Activated CD8-positive, alpha-beta T cell treated with anti-CD3 and anti-CD28 coated beads, Interleukin-2, amount 10 ng/mL, durations not matched to agents 7 days and 5 days (primary cell): Measurements from ENCODE around the gene PLD2. TPM values are rescaled to one million over a fixed set of nuclear protein-coding genes. Genes with fewer than 3 reads are reported as not detected.

Experiments
- ATAC-seq: fragments of 150-1000 bp; cut with Tn5 transposase; one replicate; pipeline ENCODE4 v1.10.0; 2021; ENCODE audit warnings: moderate library complexity
- CTCF ChIA-PET: fragments of 350-600 bp; sonication (Branson Sonifier 250); formaldehyde crosslinking; loops from one replicate; lab custom pipeline; 2021; ENCODE audit warnings: antibody characterized with exemption; lab: Charles Lee
- POLR2A ChIA-PET: fragments of 350-600 bp; sonication (Branson Sonifier 250); formaldehyde crosslinking; loops from one replicate; lab custom pipeline; 2021; ENCODE audit warnings: antibody characterized with exemption; lab: Charles Lee
- DNase-seq: peaks from one replicate; pipeline ENCODE4 v3.0.0-alpha.2; 2020
- H3K27ac Mint-ChIP-seq: one replicate; pipeline ENCODE4 v1.8.0; 2021; ENCODE audit warnings: mild to moderate bottlenecking, mixed read lengths
- H3K27me3 Mint-ChIP-seq: one replicate; pipeline ENCODE4 v1.8.0; 2021; ENCODE audit warnings: low read depth, mixed read lengths
- H3K36me3 Mint-ChIP-seq: one replicate; pipeline ENCODE4 v1.8.0; 2021; ENCODE audit warnings: low read depth, mixed read lengths
- H3K4me1 Mint-ChIP-seq: one replicate; pipeline ENCODE4 v1.8.0; 2021; ENCODE audit warnings: low read depth, mixed read lengths
- H3K4me3 Mint-ChIP-seq: one replicate; pipeline ENCODE4 v1.8.0; 2021; ENCODE audit warnings: mild to moderate bottlenecking, mixed read lengths
- H3K9me3 Mint-ChIP-seq: one replicate; pipeline ENCODE4 v1.8.0; 2022; ENCODE audit warnings: mixed read lengths; ENCODE audit not compliant: insufficient read depth
- total RNA-seq, 2 experiments: library from RNA; stranded (reverse); gene quantifications; one replicate each; pipeline ENCODE4 v1.2.3, GENCODE V29; 2021

Gene PLD2, protein sequence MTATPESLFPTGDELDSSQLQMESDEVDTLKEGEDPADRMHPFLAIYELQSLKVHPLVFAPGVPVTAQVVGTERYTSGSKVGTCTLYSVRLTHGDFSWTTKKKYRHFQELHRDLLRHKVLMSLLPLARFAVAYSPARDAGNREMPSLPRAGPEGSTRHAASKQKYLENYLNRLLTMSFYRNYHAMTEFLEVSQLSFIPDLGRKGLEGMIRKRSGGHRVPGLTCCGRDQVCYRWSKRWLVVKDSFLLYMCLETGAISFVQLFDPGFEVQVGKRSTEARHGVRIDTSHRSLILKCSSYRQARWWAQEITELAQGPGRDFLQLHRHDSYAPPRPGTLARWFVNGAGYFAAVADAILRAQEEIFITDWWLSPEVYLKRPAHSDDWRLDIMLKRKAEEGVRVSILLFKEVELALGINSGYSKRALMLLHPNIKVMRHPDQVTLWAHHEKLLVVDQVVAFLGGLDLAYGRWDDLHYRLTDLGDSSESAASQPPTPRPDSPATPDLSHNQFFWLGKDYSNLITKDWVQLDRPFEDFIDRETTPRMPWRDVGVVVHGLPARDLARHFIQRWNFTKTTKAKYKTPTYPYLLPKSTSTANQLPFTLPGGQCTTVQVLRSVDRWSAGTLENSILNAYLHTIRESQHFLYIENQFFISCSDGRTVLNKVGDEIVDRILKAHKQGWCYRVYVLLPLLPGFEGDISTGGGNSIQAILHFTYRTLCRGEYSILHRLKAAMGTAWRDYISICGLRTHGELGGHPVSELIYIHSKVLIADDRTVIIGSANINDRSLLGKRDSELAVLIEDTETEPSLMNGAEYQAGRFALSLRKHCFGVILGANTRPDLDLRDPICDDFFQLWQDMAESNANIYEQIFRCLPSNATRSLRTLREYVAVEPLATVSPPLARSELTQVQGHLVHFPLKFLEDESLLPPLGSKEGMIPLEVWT
- 10 to 100 TPM; 11.6 to 20.0 TPM for total RNA-seq

DNA sequence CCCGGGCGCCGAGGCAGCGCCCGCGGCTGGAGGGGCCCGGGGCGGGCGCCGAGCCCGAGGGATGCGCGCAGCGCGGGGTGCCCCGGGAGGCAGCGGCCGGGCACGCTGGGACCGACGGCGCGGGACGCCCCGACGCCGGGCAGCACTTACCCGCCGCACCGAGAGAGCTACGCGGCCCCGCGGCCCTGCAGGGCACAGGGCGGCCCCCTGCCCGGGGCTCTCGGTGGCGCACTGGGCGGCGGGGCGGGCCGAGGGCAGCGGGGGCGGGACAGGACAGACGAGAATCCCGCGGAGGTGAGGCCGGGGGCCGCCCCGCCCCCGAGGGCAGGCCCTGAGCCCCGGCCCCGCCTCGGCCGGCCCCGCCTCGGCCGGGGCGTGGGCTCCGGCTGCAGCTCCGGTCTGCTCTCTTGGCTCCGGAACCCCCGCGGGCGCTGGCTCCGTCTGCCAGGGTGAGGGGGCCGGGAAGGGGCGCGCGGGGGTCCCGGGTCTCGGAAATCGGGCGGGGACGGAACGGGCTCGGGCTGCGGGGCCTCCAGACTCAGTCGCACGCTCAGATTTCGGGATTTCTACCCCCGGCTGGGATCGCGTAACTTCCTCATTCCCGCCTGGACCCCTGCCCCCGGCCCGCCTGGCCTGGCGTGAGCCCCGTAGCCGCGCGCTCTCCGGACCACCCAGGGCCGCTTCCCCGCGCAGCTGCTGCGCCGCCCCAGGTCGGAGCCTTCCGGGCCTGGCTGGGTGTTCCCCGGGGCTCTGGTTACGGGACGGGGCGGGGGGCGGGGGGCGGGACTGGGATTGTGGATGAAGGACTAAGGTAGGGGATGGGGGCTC lies at the start of gene PLD2:
PLD2 (plus strand) TSS at position 376 of the 828 bp plus-strand sequence. CDS start 621 bp downstream, outside the sequence.
- ATAC-seq = peak; percentile 99
- ChIA-PET CTCF (interaction anchor here (0.8 to 2.1 kb wide), 6 partner anchors 10 to 97 kb away, joined by 3 to 8 read pairs (median 4); partner anchors contain the start of genes ARRB2, C17orf107 and PSMB6), POLR2A (interaction anchor here (0.6 to 2.0 kb wide), 6 partner anchors 11 to 132 kb away, joined by 3 to 12 read pairs (median 3); partner anchors contain the start of genes PSMB6 and SLC25A11)
- DNase-seq = peak; percentile 90
- Mint-ChIP-seq H3K9me3 (no peaks in the 10 kb centered on the region), H3K4me3 (peak within 1 kb of the TSS; percentile 76), H3K27ac (no peak within 1 kb of the TSS), H3K27me3 (peaks cover 5% of the 10 kb centered on the region), H3K36me3 (peaks cover 11% of the 10 kb centered on the region), H3K4me1 (peaks cover 16% of the 10 kb centered on the region)

DNA sequence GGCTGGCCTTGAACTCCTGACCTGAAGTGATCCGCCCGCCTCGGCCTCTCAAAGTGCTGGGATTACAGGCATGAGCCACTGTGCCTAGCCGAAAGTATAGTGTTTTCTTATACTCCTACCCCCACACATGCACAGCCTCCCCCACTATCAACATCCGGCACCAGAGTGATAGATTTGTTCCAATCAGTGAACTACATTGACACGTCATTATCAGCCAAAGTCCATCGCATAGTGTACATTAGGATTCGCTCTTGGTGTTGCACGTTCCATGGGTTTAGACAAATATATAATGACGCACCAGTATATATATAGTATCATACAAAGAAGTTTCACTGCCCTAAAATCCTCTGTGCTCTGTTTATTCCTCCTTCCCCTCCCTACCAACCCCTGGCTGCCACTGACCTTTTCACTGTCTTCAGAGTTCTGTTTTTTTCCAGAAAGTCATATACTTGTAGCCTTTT lies 47.1 kb upstream of the PLD2 start:
- ChIA-PET CTCF (no interaction called here), POLR2A (no interaction called here)
- H3K36me3 Mint-ChIP-seq = no peaks in the 10 kb centered on the region
- no peak overlapping the region for H3K4me3 Mint-ChIP-seq
- peaks cover 35% of the 10 kb centered on the region for H3K27me3 Mint-ChIP-seq
- H3K4me1 Mint-ChIP-seq = no peaks in the 10 kb centered on the region
- no peaks in the 10 kb centered on the region for H3K9me3 Mint-ChIP-seq
- ATAC-seq (no peak), DNase-seq (no peak)
- no peak overlapping the region for H3K27ac Mint-ChIP-seq

DNA sequence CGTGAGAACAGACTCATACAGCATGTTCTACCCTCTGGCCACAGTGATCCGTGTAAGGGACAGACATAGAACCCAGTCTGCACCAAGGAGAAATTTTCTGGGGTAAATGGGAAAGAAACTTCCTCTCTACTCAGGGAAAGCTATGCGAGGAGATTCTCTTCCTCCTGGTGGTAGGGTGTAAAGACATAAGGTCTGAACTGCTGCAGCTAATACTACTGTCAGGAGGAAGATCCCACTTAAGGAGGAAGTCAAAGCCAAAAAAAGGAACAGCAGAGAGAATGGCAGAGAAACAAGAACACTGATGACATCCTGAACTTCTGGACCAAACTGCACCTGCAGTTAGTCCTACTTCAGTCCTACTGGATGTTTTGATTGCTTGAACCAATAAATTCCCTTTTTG lies 42.4 kb upstream of the PLD2 start:
- POLR2A ChIA-PET = no interaction called here

DNA sequence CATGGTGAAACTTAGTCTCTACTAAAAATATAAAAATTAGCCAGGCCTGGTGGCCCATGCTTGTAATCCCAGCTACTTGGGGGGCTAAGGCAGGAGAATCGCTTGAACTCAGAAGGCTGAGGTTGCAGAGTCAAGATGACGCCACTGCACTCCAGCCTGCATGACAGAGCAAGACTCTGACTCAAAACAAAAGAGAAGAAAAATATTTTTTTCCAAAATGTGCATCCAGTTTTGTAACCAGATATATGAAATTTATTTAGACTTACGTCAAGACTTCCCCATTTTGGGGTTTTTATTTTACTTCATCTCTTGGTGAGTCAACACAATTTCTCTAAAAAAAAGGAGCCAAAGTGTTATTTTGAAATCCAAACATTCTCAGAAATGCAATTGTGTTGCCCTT lies 40.8 kb upstream of the PLD2 start:
- CTCF ChIA-PET = interaction anchor here (1.8 kb wide), 1 partner anchor 24 kb away, joined by 4 read pairs; no protein-coding TSS in a partner anchor

More for the DNA sequence above, 42.4 kb upstream of the PLD2 start:
- H3K4me3 Mint-ChIP-seq = no peak overlapping the region
- no peak for DNase-seq
- peaks cover 2% of the 10 kb centered on the region for H3K4me1 Mint-ChIP-seq
- H3K36me3 Mint-ChIP-seq = no peaks in the 10 kb centered on the region
- ATAC-seq = no peak
- CTCF ChIA-PET = interaction anchor here (1.5 kb wide), 1 partner anchor 25 kb away, joined by 3 read pairs; no protein-coding TSS in a partner anchor
- H3K27me3 Mint-ChIP-seq = peaks cover 18% of the 10 kb centered on the region
- no peak overlapping the region for H3K27ac Mint-ChIP-seq
- H3K9me3 Mint-ChIP-seq = no peaks in the 10 kb centered on the region

DNA sequence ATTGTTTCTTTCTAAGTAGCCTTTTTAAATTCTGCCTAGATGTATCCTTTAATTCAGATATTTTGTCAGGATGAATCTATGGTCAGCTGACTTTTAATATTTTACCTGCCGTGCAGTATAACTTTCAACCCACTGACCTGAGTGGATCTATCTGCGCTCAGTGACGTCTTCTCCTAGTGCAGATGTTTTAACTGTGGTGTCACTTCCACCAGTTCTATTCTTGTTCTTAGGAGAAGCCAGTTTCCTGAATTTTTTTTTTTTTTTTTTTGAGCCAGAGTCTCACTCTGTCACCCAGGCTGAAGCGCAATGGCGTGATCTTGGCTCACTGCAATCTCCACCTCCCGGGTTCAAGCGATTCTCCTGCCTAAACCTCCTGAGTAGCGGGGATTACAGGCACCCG lies 40.2 kb upstream of the PLD2 start:
- H3K27ac Mint-ChIP-seq = no peak overlapping the region
- no peaks in the 10 kb centered on the region for H3K9me3 Mint-ChIP-seq
- DNase-seq (no peak), ATAC-seq (no peak)
- peaks cover 12% of the 10 kb centered on the region for H3K27me3 Mint-ChIP-seq
- ChIA-PET POLR2A (interaction anchor here (0.7 kb wide), 1 partner anchor 133 kb away, joined by 3 read pairs; the partner anchor contains the start of gene C17orf107), CTCF (interaction anchor here (1.8 kb wide), 1 partner anchor 23 kb away, joined by 4 read pairs; no protein-coding TSS in a partner anchor)
- H3K4me1 Mint-ChIP-seq = peaks cover 18% of the 10 kb centered on the region
- H3K4me3 Mint-ChIP-seq = no peak overlapping the region
- no peaks in the 10 kb centered on the region for H3K36me3 Mint-ChIP-seq

More for the DNA sequence above, 40.8 kb upstream of the PLD2 start:
- DNase-seq (no peak), ATAC-seq (no peak)
- H3K4me3 Mint-ChIP-seq = no peak overlapping the region
- POLR2A ChIA-PET = interaction anchor here (0.7 kb wide), 1 partner anchor 133 kb away, joined by 3 read pairs; the partner anchor contains the start of gene C17orf107
- H3K4me1 Mint-ChIP-seq = peaks cover 12% of the 10 kb centered on the region
- H3K27me3 Mint-ChIP-seq = peaks cover 12% of the 10 kb centered on the region
- H3K36me3 Mint-ChIP-seq = no peaks in the 10 kb centered on the region
- no peak overlapping the region for H3K27ac Mint-ChIP-seq
- H3K9me3 Mint-ChIP-seq = no peaks in the 10 kb centered on the region

DNA sequence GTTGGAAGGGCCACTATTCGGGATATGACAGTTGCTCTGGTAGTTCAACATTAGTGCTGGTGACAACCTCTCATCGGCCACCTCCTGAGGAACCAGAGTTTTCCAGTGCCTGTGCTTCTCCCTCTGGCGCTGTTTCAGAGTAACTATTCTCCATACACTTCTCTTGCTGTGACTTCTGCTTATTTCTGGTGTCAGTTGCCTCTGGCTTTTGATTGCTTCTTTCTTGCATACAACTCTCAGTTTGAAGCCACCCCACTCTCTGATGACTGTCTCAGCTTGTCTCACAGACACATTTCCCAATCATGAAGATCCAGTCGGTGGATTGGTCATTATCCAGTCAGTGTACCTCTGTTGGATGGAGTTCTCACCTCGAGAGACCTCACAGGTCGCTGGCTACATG lies 38.7 kb upstream of the PLD2 start:
- Mint-ChIP-seq H3K36me3 (no peaks in the 10 kb centered on the region), H3K27ac (no peak overlapping the region), H3K9me3 (no peaks in the 10 kb centered on the region), H3K27me3 (peaks cover 13% of the 10 kb centered on the region), H3K4me1 (peaks cover 26% of the 10 kb centered on the region), H3K4me3 (no peak overlapping the region)
- ATAC-seq = no peak
- ChIA-PET CTCF (interaction anchor here (0.7 kb wide), 1 partner anchor 11 kb away, joined by 3 read pairs; no protein-coding TSS in a partner anchor), POLR2A (no interaction called here)
- DNase-seq = no peak

DNA sequence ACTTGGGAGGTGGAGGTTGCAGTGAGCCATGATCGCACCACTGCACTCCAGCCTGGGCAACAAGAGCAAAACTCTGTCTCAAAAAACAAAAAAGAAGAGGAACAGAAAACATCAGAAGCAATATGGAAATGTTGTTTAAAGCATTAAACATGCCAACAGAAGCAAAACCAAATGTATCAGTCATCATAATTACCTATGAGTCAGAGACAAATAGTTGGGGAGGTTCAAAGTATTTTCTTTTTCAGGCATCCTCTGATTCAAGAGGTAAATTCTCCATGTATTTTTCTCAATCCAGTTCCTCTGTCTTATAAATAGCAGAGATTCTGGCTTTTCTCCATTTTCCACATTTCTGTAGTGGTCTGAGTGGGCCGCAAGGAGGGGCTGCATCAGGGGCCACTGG lies 37.3 kb upstream of the PLD2 start:
- CTCF ChIA-PET = no interaction called here
- H3K4me1 Mint-ChIP-seq = peaks cover 26% of the 10 kb centered on the region
- H3K9me3 Mint-ChIP-seq = no peaks in the 10 kb centered on the region
- ATAC-seq = no peak
- POLR2A ChIA-PET = no interaction called here
- no peaks in the 10 kb centered on the region for H3K36me3 Mint-ChIP-seq
- H3K27me3 Mint-ChIP-seq = peaks cover 14% of the 10 kb centered on the region
- no peak overlapping the region for H3K4me3 Mint-ChIP-seq
- peak overlapping the region; percentile 30 for H3K27ac Mint-ChIP-seq
- DNase-seq = no peak

DNA sequence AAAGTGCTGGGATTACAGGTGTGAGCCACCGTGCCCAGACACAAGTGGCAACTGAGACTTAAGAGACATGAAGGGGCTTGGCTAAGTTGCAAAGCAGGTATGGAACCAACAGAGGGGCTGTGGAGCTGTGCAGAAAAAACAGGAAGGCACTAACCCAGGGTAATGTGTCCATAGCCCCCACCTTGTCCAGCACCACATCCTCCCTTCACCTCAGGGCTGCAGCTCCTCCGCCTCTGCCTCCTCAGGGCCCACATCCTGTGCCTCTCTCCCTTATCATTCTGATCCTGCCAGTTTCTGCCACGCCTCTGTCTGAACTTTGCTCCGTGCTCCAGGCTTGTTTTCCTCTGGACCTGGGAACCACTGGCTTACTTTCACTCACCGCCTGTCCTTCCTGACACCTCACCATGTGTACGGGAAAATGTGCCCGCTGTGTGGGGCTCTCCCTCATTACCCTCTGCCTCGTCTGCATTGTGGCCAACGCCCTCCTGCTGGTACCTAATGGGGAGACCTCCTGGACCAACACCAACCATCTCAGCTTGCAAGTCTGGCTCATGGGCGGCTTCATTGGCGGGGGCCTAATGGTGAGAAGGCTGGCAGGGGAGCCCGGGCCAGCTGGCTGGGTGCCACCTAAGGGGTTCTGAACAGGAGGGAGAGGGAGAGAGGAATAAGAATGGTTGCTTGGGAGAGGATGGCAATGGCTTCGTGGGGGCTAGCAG lies 35.3 kb upstream of the PLD2 start, which contains the start of gene TM4SF5:
TM4SF5 (plus strand) TSS at position 368 of the 716 bp plus-strand sequence; CDS start at position 405, 37 bp downstream.
- ChIA-PET POLR2A (interaction anchor here (0.6 to 1.2 kb wide), 2 partner anchors 12 to 18 kb away, joined by 4 to 5 read pairs; no protein-coding TSS in a partner anchor), CTCF (interaction anchor here (0.7 to 4.3 kb wide), 2 partner anchors 18 to 50 kb away, joined by 3 to 25 read pairs; partner anchors contain the start of gene GLTPD2)
- Mint-ChIP-seq H3K9me3 (no peaks in the 10 kb centered on the region), H3K27ac (peak within 1 kb of the TSS; percentile 69), H3K27me3 (peaks cover 12% of the 10 kb centered on the region), H3K36me3 (no peaks in the 10 kb centered on the region), H3K4me3 (peak within 1 kb of the TSS; percentile 9), H3K4me1 (peaks cover 26% of the 10 kb centered on the region)
- DNase-seq = peak; percentile 75
- peak; percentile 92 for ATAC-seq

DNA sequence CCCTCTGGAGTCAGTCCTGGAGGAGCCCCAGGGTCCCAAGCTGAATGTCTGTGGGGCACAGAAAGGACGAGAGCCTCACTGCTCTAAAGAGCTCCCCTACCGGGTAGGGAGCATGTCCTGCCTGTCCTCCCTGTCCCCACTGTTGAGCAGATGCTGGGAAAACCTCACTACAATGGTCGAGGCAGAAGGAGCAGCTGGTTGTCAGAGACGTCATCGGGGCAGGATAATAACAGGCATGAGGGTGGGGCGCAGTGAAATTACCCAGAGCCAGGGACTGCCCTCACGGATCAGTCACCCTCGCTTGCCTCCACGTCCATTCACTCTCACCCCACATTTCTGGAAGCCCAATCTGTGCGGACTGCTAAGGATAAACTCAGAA lies 34.7 kb upstream of the PLD2 start:
- Mint-ChIP-seq H3K27me3 (peaks cover 13% of the 10 kb centered on the region), H3K4me3 (no peak overlapping the region), H3K4me1 (peaks cover 26% of the 10 kb centered on the region), H3K36me3 (no peaks in the 10 kb centered on the region), H3K27ac (peak overlapping the region; percentile 43), H3K9me3 (no peaks in the 10 kb centered on the region)
- ChIA-PET CTCF (interaction anchor here (4.3 kb wide), 1 partner anchor 18 kb away, joined by 25 read pairs; the partner anchor contains the start of gene GLTPD2), POLR2A (interaction anchor here (1.2 kb wide), 1 partner anchor 18 kb away, joined by 4 read pairs; no protein-coding TSS in a partner anchor)
- DNase-seq (no peak), ATAC-seq (no peak)
